ENCODE data around the gene HERC6. TPM values are rescaled to one million over a fixed set of nuclear protein-coding genes. Genes with fewer than 3 reads are reported as not detected.

HERC6 gene
- total and polyA plus RNA-seq, 7 donors: 5.4 to 8.6 (median 7.4) TPM

GRCh38 chr4:88439161-88439760 is 60.6 kb downstream of the HERC6 start:
- no peak for DNase-seq
- peaks cover 0 to 15% (median 0%) of the 10 kb centered on the region in 4 donors for H3K36me3 ChIP-seq
- no peak overlapping the region for H3K4me3 ChIP-seq
- H3K27me3 ChIP-seq: no peaks in the 10 kb centered on the region
- no peak for TF ChIP-seq POLR2A (IDR thresholded peaks at IDR 0.05)
- no peak for TF ChIP-seq EP300 (IDR thresholded peaks at IDR 0.05)
- no peak for TF ChIP-seq CTCF (IDR thresholded peaks at IDR 0.05)
- TF ChIP-seq POLR2AphosphoS5 (IDR thresholded peaks at IDR 0.05): no peak
- H3K27ac ChIP-seq: no peak overlapping the region
- no peaks in the 10 kb centered on the region for H3K4me1 ChIP-seq
- WGBS, 2 donors: 95 to 96% methylated on average over 3 of the region's 3 CpGs
- no peaks in the 10 kb centered on the region for H3K9me3 ChIP-seq
- intact Hi-C loops (cut with DNase I): no loop called here

- Histone ChIP-seq H3K9me3 (no peaks in the 10 kb centered on the region), H3K4me1 (no peaks in the 10 kb centered on the region), H3K36me3 (peaks cover 0 to 7% (median 0%) of the 10 kb centered on the region in 4 donors), H3K27me3 (no peaks in the 10 kb centered on the region), H3K4me3 (no peak overlapping the region), H3K27ac (no peak overlapping the region)
- WGBS, 2 donors: 95 to 96% methylated on average over 1 of the region's 1 CpG
- no peak for TF ChIP-seq POLR2AphosphoS5 (IDR thresholded peaks at IDR 0.05)
- TF ChIP-seq EP300 (IDR thresholded peaks at IDR 0.05): no peak
- no peak for TF ChIP-seq CTCF (IDR thresholded peaks at IDR 0.05)
- no peak for TF ChIP-seq POLR2A (IDR thresholded peaks at IDR 0.05)
- intact Hi-C loops (cut with DNase I): no loop called here
- DNase-seq: no peak
Observed at GRCh38 chr4:88440146-88440545, 61.5 kb downstream of the HERC6 start.

- no peaks in the 10 kb centered on the region for H3K9me3 ChIP-seq
- peaks cover 0 to 7% (median 0%) of the 10 kb centered on the region in 4 donors for H3K36me3 ChIP-seq
- TF ChIP-seq CTCF (IDR thresholded peaks at IDR 0.05) (no peak), POLR2AphosphoS5 (IDR thresholded peaks at IDR 0.05) (no peak), EP300 (IDR thresholded peaks at IDR 0.05) (no peak), POLR2A (IDR thresholded peaks at IDR 0.05) (no peak)
- no peak overlapping the region for H3K4me3 ChIP-seq
- intact Hi-C loops (cut with DNase I): no loop called here
- no peaks in the 10 kb centered on the region for H3K4me1 ChIP-seq
- no peaks in the 10 kb centered on the region for H3K27me3 ChIP-seq
- no peak overlapping the region for H3K27ac ChIP-seq
- no peak for DNase-seq
Observed at GRCh38 chr4:88441696-88442095, 63.0 kb downstream of the HERC6 start.

GRCh38 chr4:88442689-88443191 is 64.1 kb downstream of the HERC6 start:
- intact Hi-C loops (cut with DNase I): no loop called here
- WGBS, 2 donors: 99 to 100% methylated on average over 1 of the region's 1 CpG

GRCh38 chr4:88443486-88443885 is 64.8 kb downstream of the HERC6 start:
- TF ChIP-seq CTCF (IDR thresholded peaks at IDR 0.05): no peak
- TF ChIP-seq POLR2AphosphoS5 (IDR thresholded peaks at IDR 0.05): no peak
- no peak for TF ChIP-seq EP300 (IDR thresholded peaks at IDR 0.05)
- TF ChIP-seq POLR2A (IDR thresholded peaks at IDR 0.05): no peak
- Histone ChIP-seq H3K4me1 (no peaks in the 10 kb centered on the region), H3K4me3 (no peak overlapping the region), H3K27ac (no peak overlapping the region), H3K9me3 (no peaks in the 10 kb centered on the region), H3K36me3 (peaks cover 0 to 7% (median 0%) of the 10 kb centered on the region in 4 donors), H3K27me3 (no peaks in the 10 kb centered on the region)
- WGBS, 2 donors: 89 to 91% methylated on average over 5 of the region's 5 CpGs
- DNase-seq: no peak
- intact Hi-C loops (cut with DNase I): no loop called here

More at GRCh38 chr4:88442689-88443191, 64.1 kb downstream of the HERC6 start:
- H3K4me3 ChIP-seq: no peak overlapping the region
- H3K27ac ChIP-seq: no peak overlapping the region
- H3K9me3 ChIP-seq: no peaks in the 10 kb centered on the region
- H3K36me3 ChIP-seq: peaks cover 0 to 7% (median 0%) of the 10 kb centered on the region in 4 donors
- no peaks in the 10 kb centered on the region for H3K4me1 ChIP-seq
- H3K27me3 ChIP-seq: no peaks in the 10 kb centered on the region
- TF ChIP-seq EP300 (IDR thresholded peaks at IDR 0.05) (no peak), POLR2AphosphoS5 (IDR thresholded peaks at IDR 0.05) (no peak)
- DNase-seq: no peak

Data from sigmoid colon (tissue), 7 donors.